T-helper 1 cell treated with Interleukin-12 subunit alpha and Interleukin-12 subunit beta and Interleukin-4 antibody, amounts not matched to agents 30 μg/mL and 1 μg/mL, for 36 hours (primary cell): Measurements from ENCODE around the gene ELOVL1.

Experiments used
- H3K27ac Mint-ChIP-seq: one replicate; pipeline ENCODE4 v1.8.0; 2021; ENCODE audit warnings: mild to moderate bottlenecking, mixed read lengths
- H3K27me3 Mint-ChIP-seq: one replicate; pipeline ENCODE4 v1.8.0; 2021; ENCODE audit warnings: low read depth, mixed read lengths
- H3K36me3 Mint-ChIP-seq: one replicate; pipeline ENCODE4 v1.8.0; 2021; ENCODE audit warnings: low read depth, mixed read lengths
- H3K4me1 Mint-ChIP-seq: one replicate; pipeline ENCODE4 v1.8.0; 2021; ENCODE audit warnings: low read depth, mixed read lengths
- H3K4me3 Mint-ChIP-seq: one replicate; pipeline ENCODE4 v1.8.0; 2021; ENCODE audit warnings: mild to moderate bottlenecking, moderate library complexity, mixed read lengths
- H3K9me3 Mint-ChIP-seq: one replicate; pipeline ENCODE4 v1.8.0; 2021; ENCODE audit warnings: mixed read lengths

Gene ELOVL1

DNA sequence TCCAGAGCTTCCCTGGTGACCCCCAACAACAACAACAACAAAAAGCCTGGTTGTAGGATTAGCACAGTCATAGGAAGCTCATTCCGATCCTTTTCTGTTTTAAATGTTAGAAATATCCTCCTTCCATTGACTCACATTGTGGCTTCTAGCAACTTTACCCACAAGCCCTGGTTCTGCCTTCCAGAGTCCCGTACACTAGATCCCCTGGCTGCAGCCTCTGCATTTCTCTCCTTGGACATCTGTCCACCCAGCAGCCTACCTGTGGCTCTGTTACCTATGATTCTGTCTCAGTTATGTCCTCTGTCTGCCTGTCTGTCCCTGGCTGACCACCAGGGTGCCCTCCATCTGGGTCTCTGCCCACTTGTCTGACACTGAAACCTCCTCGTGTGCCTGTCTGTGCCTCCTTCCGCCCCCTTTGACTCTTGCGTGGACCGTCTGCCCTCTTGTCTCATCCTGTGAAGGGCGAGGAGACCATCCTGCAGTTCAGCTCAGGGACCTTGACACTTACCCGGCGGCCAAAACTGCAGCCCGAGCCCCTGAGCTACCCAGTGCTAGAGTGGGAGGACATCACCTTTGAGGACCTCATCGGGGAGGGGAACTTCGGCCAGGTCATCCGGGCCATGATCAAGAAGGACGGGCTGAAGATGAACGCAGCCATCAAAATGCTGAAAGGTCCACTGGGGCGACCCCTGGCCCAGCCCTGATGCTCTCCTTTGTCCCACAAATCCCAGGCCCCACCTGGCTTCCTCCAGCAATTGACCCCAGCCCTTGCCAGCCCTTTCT lies 50.9 kb downstream of the ELOVL1 start:
- Mint-ChIP-seq H3K27me3 (no peaks in the 10 kb centered on the region), H3K36me3 (no peaks in the 10 kb centered on the region), H3K4me1 (no peaks in the 10 kb centered on the region), H3K9me3 (no peaks in the 10 kb centered on the region), H3K27ac (no peak overlapping the region), H3K4me3 (no peak overlapping the region)

DNA sequence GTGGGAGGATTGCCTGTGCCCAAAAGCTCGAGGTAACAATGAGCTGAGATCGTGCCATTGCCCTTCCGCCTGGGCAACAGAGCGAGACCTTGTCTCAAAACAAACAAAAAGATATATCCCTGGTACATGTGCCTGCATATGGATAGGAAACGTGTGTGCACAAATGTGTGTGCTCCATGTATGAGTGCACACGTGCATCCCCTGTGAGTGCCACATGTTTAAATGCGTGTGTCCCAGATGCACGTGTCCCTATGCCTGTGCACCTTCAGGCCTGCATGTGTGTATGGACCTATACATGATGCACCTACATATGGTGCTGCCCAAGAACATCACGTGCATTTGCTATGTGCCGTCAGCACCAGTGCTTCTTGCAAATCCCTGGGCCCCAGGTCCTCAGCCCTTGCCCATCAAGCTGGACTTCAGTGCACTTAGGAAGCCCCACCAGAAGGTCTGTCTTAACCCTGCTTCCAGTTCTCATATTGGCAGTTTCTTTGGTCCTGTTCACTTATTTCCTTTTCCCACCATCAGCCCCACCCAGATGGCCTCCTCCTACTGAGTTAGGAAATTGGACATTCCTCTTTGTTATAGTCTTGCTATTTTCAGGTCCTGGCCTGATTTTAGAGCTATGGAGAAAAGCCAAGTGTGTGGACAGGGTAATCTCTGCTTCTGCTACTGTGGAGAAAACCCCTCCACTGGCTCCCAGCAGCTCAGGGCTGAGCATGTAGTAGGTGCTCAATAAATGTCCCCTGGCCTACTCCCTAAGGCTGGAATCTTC lies 51.7 kb downstream of the ELOVL1 start:
- H3K4me3 Mint-ChIP-seq, result no peak overlapping the region
- H3K36me3 Mint-ChIP-seq, result no peaks in the 10 kb centered on the region
- H3K27ac Mint-ChIP-seq, result no peak overlapping the region
- H3K9me3 Mint-ChIP-seq, result no peaks in the 10 kb centered on the region
- H3K27me3 Mint-ChIP-seq, result no peaks in the 10 kb centered on the region
- no peaks in the 10 kb centered on the region for H3K4me1 Mint-ChIP-seq

DNA sequence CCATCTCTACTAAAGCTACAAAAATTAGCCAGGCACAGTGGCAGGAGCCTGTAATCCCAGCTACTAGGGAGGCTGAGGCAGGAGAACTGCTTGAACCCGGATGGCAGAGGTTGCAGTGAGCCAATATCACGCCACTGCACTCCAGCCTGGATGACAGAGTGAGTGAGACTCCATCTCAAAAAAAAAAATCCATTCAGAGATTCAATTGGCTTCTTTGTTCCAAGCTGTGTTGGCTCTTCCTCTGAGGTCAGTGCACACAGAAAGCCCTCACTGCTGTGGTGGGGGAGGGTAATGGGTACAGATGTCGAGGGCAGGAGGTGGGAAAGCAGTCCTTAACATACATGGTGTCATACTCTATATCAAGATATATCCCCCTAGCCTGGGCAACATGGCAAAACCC lies 52.3 kb downstream of the ELOVL1 start:
- H3K27me3 Mint-ChIP-seq, result peaks cover 4% of the 10 kb centered on the region
- no peak overlapping the region for H3K4me3 Mint-ChIP-seq
- no peaks in the 10 kb centered on the region for H3K4me1 Mint-ChIP-seq
- no peaks in the 10 kb centered on the region for H3K9me3 Mint-ChIP-seq
- H3K27ac Mint-ChIP-seq, result no peak overlapping the region
- H3K36me3 Mint-ChIP-seq, result no peaks in the 10 kb centered on the region

DNA sequence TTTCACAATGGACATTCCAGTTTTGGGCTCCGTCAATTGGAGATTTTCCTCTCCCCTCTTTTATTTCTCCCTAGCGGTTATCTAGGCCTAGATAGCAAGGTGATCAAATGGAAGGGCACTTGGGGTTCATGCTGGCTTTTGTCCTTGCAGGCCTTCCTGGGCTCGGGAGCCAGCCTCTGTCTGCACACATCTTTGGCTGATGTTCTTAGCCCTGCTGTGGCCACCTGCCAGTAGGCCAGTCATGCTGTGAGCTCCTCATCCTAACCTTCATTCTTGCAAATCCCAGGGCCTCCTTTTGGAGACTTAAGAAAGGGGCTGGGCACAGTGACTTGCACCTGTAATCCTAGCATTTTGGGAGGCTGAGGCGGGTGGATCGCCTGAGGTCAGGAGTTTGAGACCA lies 53.6 kb downstream of the ELOVL1 start:
- Mint-ChIP-seq H3K9me3 (no peaks in the 10 kb centered on the region), H3K27ac (no peak overlapping the region), H3K27me3 (peaks cover 4% of the 10 kb centered on the region), H3K36me3 (no peaks in the 10 kb centered on the region), H3K4me1 (no peaks in the 10 kb centered on the region), H3K4me3 (no peak overlapping the region)

DNA sequence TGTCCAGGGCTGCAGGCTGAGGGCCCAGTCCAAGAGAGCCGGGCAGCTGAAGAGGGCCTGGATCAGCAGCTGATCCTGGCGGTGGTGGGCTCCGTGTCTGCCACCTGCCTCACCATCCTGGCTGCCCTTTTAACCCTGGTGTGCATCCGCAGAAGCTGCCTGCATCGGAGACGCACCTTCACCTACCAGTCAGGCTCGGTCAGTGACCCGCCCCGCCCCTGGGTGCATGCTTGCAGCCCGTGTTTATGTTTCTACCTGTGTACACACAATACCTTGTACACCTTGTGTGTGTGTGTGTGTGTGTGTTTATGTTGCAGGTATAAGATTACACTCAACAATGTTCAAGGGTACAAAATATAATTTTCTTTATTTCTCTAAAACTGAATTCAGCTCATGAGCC lies 54.0 kb downstream of the ELOVL1 start:
- Mint-ChIP-seq H3K36me3 (no peaks in the 10 kb centered on the region), H3K4me3 (no peak overlapping the region), H3K27me3 (peaks cover 4% of the 10 kb centered on the region), H3K4me1 (no peaks in the 10 kb centered on the region), H3K27ac (no peak overlapping the region), H3K9me3 (no peaks in the 10 kb centered on the region)
